GM12878 (cell line): Measurements from ENCODE around the gene EN1. TPM values are rescaled to one million over a fixed set of nuclear protein-coding genes. Genes with fewer than 3 reads are reported as not detected.

Experiments
- FOS ChIP-seq: IDR thresholded peaks from 3 replicates; pipeline ENCODE4 v1.6.1; 2011; ENCODE audit warnings: borderline replicate concordance; ENCODE audit not compliant: insufficient read length; ENCODE audit errors: extremely low read depth
- GATAD2B ChIP-seq: fragments of 450-650 bp; conservative IDR thresholded peaks from 2 replicates; pipeline ENCODE4 v1.6.1; 2017; ENCODE audit warnings: low read depth, mild to moderate bottlenecking, moderate library complexity
- NFYA ChIP-seq: IDR thresholded peaks from 2 replicates; pipeline ENCODE4 v1.6.1; 2011; ENCODE audit warnings: low read depth, mild to moderate bottlenecking, low read length, improper control_type of control experiment, borderline replicate concordance
- NR2C2 ChIP-seq: IDR thresholded peaks from 2 replicates; pipeline ENCODE4 v1.6.1; 2011; ENCODE audit warnings: borderline replicate concordance, low read depth; ENCODE audit not compliant: control insufficient read depth, insufficient read length
- POLR2A ChIP-seq: IDR thresholded peaks from 2 replicates; pipeline ENCODE4 v1.6.1; 2011; ENCODE audit warnings: low read depth, mild to moderate bottlenecking, low read length
- YY1 ChIP-seq: IDR thresholded peaks from 2 replicates; pipeline ENCODE4 v1.6.1; 2011; ENCODE audit warnings: low read depth, mild to moderate bottlenecking, low read length
- ZNF384 ChIP-seq: IDR thresholded peaks from 2 replicates; pipeline ENCODE4 v1.6.1; 2012; ENCODE audit warnings: low read depth, mild to moderate bottlenecking, low read length, improper control_type of control experiment, borderline replicate concordance
- ZZZ3 ChIP-seq: IDR thresholded peaks from 2 replicates; pipeline ENCODE4 v1.6.1; 2011; ENCODE audit warnings: low read depth; ENCODE audit not compliant: control insufficient read depth, insufficient read length
- polyA plus RNA-seq, 11 experiments: library from polyadenylated mRNA; depleted of rRNA in 4 of 11; unstranded in 6 of 11; stranded (reverse) in 5 of 11; fragments of >200 nt; fragmentation: Nextera tagmentation in 4 of 11; fragmentation: Illumina TruSeq in 1 of 11; extraction: Ambion mirVana in 4 of 11; extraction: Trizol in 1 of 11; gene quantifications; 1 replicate in 1 of 11; 2 replicates in 10 of 11; pipeline versions ENCODE4 v1.2.1 to v1.2.3, GENCODE V29; 2011 to 2016; ENCODE audit warnings: inconsistent platforms in 2 of 11, missing spikeins in 2 of 11, low read depth in 1 of 11
- total RNA-seq, 4 experiments: library from RNA; depleted of rRNA in 3 of 4; stranded (reverse); fragments of >200 nt in 3 of 4; fragmentation: Illumina TruSeq in 1 of 4; extraction: Trizol in 1 of 4; gene quantifications; 2 replicates each; pipeline versions ENCODE4 v1.2.1 to v1.2.3, GENCODE V29; 2013 to 2021
- TF ChIP-seq, protein P1 (sequence below): IDR thresholded peaks from 2 replicates; pipeline ENCODE4 v1.6.1; 2012; ENCODE audit warnings: low read depth, low read length, improper control_type of control experiment
- TF ChIP-seq, protein P2 (sequence below): fragments of 450-650 bp; IDR thresholded peaks from 2 replicates; pipeline ENCODE4 v1.6.1; 2016; ENCODE audit warnings: mild to moderate bottlenecking, moderate library complexity, borderline replicate concordance

The EN1 gene
- total and polyA plus RNA-seq, 10 of the 15 experiments (the other 5 are each of a cell fraction or from before 2014, with no cell fraction given): not detected

DNA sequence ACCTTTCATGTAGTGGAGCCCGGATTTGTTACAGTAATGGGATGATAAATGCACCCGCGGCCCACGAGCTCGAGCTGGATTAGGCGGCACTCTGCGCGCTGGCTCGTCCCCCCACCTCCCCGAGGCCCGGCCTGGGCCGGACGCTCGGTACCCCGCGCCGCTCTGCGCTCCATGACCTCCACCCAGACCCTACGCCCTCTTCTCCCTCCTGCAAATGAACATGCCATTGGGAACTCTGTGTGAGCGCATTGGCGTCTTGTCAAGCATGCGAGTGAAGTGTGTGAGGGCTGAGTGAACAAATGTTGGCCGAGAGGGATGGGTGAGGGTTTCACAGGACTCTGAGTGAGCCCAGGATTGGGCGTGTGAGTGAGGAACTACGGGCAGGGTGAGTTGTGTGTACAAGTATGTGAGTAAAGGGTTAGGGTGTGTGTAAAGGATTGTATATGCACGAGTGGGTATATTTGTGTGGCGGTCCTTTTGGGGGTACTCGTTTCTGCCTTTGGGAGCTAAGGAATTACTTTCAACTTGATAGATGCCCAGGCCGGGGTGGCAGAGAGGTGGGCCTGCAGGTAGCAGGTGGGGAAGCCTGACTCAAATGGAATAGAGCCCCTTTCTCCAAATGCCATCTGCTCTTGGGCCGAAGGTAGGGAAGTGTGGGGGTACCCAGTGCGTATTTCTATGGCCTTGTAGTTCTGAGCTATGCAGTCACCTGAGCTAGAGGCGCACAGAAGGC lies 2.9 kb upstream of the EN1 start (continued):
- TF ChIP-seq, protein P1, sequence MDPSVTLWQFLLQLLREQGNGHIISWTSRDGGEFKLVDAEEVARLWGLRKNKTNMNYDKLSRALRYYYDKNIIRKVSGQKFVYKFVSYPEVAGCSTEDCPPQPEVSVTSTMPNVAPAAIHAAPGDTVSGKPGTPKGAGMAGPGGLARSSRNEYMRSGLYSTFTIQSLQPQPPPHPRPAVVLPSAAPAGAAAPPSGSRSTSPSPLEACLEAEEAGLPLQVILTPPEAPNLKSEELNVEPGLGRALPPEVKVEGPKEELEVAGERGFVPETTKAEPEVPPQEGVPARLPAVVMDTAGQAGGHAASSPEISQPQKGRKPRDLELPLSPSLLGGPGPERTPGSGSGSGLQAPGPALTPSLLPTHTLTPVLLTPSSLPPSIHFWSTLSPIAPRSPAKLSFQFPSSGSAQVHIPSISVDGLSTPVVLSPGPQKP: no peak
- TF ChIP-seq FOS (no peak), YY1 (no peak), NR2C2 (no peak), POLR2A (no peak), NFYA (no peak), ZNF384 (no peak), GATAD2B (no peak), ZZZ3 (no peak)
- TF ChIP-seq, protein P2, sequence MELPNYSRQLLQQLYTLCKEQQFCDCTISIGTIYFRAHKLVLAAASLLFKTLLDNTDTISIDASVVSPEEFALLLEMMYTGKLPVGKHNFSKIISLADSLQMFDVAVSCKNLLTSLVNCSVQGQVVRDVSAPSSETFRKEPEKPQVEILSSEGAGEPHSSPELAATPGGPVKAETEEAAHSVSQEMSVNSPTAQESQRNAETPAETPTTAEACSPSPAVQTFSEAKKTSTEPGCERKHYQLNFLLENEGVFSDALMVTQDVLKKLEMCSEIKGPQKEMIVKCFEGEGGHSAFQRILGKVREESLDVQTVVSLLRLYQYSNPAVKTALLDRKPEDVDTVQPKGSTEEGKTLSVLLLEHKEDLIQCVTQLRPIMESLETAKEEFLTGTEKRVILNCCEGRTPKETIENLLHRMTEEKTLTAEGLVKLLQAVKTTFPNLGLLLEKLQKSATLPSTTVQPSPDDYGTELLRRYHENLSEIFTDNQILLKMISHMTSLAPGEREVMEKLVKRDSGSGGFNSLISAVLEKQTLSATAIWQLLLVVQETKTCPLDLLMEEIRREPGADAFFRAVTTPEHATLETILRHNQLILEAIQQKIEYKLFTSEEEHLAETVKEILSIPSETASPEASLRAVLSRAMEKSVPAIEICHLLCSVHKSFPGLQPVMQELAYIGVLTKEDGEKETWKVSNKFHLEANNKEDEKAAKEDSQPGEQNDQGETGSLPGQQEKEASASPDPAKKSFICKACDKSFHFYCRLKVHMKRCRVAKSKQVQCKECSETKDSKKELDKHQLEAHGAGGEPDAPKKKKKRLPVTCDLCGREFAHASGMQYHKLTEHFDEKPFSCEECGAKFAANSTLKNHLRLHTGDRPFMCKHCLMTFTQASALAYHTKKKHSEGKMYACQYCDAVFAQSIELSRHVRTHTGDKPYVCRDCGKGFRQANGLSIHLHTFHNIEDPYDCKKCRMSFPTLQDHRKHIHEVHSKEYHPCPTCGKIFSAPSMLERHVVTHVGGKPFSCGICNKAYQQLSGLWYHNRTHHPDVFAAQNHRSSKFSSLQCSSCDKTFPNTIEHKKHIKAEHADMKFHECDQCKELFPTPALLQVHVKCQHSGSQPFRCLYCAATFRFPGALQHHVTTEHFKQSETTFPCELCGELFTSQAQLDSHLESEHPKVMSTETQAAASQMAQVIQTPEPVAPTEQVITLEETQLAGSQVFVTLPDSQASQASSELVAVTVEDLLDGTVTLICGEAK: no peak
